OCI-LY7 (cell line): ENCODE results near the gene ZNF518B. TPM values are rescaled to one million over a fixed set of nuclear protein-coding genes. Genes with fewer than 3 reads are reported as not detected.

ENCODE experiments used
- BruUV-seq: library from RNA; stranded (reverse); fragments of 400-500 nt; replicated peaks from 2 replicates; lab custom pipeline; 2021; lab: Mats Ljungman, UMichigan
- CTCF ChIA-PET: fragments of 300-600 bp; sonication (Branson Sonifier 250); formaldehyde crosslinking; loops from one replicate; lab custom pipeline; 2022; ENCODE audit warnings: antibody characterized with exemption; ENCODE audit not compliant: unreplicated experiment; lab: Charles Lee
- POLR2A ChIA-PET: fragments of 300-600 bp; sonication (Branson Sonifier 250); formaldehyde crosslinking; loops from one replicate; lab custom pipeline; 2022; ENCODE audit warnings: antibody characterized with exemption; lab: Charles Lee
- DNase-seq: peaks from one replicate; pipeline ENCODE4 v3.0.0-alpha.2; 2015; ENCODE audit warnings: low spot score
- H2AFZ ChIP-seq: fragments of 200-600 bp; sonication (generic), shearing (Covaris generic); 2 replicates; pipeline ENCODE4 v1.6.1; 2014; ENCODE audit warnings: mild to moderate bottlenecking, antibody characterized with exemption, low read length, moderate library complexity
- H3K27ac ChIP-seq: fragments of 200-600 bp; sonication (generic); 2 replicates; pipeline ENCODE4 v1.5.1; 2014; ENCODE audit warnings: mixed run types, low read depth, mild to moderate bottlenecking, moderate library complexity, low read length, inconsistent platforms; ENCODE audit not compliant: poor library complexity, severe bottlenecking
- H3K36me3 ChIP-seq: fragments of 200-600 bp; sonication (generic); 2 replicates; pipeline ENCODE4 v1.6.1; 2014; ENCODE audit warnings: mild to moderate bottlenecking, antibody characterized with exemption, low read length, moderate library complexity, mixed read lengths; ENCODE audit not compliant: insufficient read depth
- H3K4me1 ChIP-seq: fragments of 200-600 bp; sonication (generic); 2 replicates; pipeline ENCODE4 v1.5.1; 2014; ENCODE audit warnings: mild to moderate bottlenecking, low read length; ENCODE audit not compliant: insufficient read depth, poor library complexity, severe bottlenecking
- H3K4me2 ChIP-seq: fragments of 200-600 bp; sonication (generic); 2 replicates; pipeline ENCODE4 v1.6.1; 2014; ENCODE audit warnings: mild to moderate bottlenecking, low read length
- H3K4me3 ChIP-seq: fragments of 200-600 bp; sonication (generic); 2 replicates; pipeline ENCODE4 v1.5.1; 2014; ENCODE audit warnings: mild to moderate bottlenecking, low read depth, low read length; ENCODE audit not compliant: poor library complexity, severe bottlenecking
- H3K79me2 ChIP-seq: fragments of 200-600 bp; sonication (generic); 2 replicates; pipeline ENCODE4 v1.6.1; 2016; ENCODE audit warnings: low read depth, mild to moderate bottlenecking, low read length, moderate library complexity, mixed read lengths; ENCODE audit not compliant: insufficient read depth
- H3K9me2 ChIP-seq: fragments of 200-600 bp; sonication (generic); 2 replicates; pipeline ENCODE4 v1.6.1; 2016; ENCODE audit warnings: mild to moderate bottlenecking, low read length, mixed read lengths; ENCODE audit not compliant: insufficient read depth
- H3K9me3 ChIP-seq: fragments of 200-600 bp; sonication (generic); 2 replicates; pipeline ENCODE4 v1.6.1; 2014; ENCODE audit warnings: mild to moderate bottlenecking, mixed run types, low read length, mixed read lengths
- H4K20me1 ChIP-seq: fragments of 200-600 bp; sonication (generic); 2 replicates; pipeline ENCODE4 v1.6.1; 2014; ENCODE audit warnings: mild to moderate bottlenecking, antibody characterized with exemption, low read length, moderate library complexity, mixed read lengths; ENCODE audit not compliant: insufficient read depth
- EZH2phosphoT487 ChIP-seq: fragments of 200-600 bp; sonication (generic); IDR thresholded peaks from 2 replicates; pipeline ENCODE4 v1.6.1; 2018; ENCODE audit warnings: low read depth, borderline replicate concordance, mild to moderate bottlenecking, mixed run types, antibody characterized with exemption, low read length, moderate library complexity, mixed read lengths
- intact Hi-C: fragments of 100-400 bp; cut with micrococcal nuclease; formaldehyde crosslinking; loops from one replicate; pipeline ENCODE4 v1.10.0; 2022; ENCODE audit not compliant: unreplicated experiment
- total RNA-seq, 2 experiments: library from RNA; depleted of rRNA in 1 of 2; stranded (reverse); fragments of >200 nt in 1 of 2; shearing (Covaris generic) in 1 of 2; gene quantifications; 2 replicates each; pipeline ENCODE4 v1.2.3, GENCODE V29; 2014 to 2022
- TF ChIP-seq, protein P1 (sequence below): fragments of 200-600 bp; sonication (generic); conservative IDR thresholded peaks from 2 replicates; pipeline ENCODE4 v1.5.1; 2014; ENCODE audit warnings: mild to moderate bottlenecking, antibody characterized with exemption, low read length, moderate library complexity, mixed read lengths

The ZNF518B gene
- total RNA-seq, 2 experiments from 2014 or later, result 19.1 to 30.2 TPM

DNA sequence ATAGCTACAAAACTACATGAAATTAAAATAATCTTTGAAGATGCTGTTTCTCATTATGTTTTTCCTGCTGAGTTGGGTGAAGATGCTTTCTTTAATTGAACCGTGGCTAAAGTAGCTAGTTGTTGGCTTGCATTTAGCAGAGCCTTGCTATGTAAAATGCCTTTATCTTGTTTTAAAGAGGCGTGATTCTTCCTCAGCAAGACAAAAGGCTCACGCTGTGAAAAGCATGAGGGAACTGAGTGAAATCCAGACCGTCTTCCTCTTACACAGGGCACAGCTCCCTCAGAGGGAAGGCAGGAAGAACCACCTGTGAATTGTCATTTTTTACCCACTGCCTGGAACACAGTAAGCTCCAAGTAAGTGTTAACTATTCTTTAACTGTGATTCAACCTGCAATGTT lies 39.0 kb upstream of the ZNF518B start:
- no peaks in the 10 kb centered on the region for H3K4me1 ChIP-seq
- no peaks in the 10 kb centered on the region for H3K9me2 ChIP-seq
- TF ChIP-seq, protein P1, sequence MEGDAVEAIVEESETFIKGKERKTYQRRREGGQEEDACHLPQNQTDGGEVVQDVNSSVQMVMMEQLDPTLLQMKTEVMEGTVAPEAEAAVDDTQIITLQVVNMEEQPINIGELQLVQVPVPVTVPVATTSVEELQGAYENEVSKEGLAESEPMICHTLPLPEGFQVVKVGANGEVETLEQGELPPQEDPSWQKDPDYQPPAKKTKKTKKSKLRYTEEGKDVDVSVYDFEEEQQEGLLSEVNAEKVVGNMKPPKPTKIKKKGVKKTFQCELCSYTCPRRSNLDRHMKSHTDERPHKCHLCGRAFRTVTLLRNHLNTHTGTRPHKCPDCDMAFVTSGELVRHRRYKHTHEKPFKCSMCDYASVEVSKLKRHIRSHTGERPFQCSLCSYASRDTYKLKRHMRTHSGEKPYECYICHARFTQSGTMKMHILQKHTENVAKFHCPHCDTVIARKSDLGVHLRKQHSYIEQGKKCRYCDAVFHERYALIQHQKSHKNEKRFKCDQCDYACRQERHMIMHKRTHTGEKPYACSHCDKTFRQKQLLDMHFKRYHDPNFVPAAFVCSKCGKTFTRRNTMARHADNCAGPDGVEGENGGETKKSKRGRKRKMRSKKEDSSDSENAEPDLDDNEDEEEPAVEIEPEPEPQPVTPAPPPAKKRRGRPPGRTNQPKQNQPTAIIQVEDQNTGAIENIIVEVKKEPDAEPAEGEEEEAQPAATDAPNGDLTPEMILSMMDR, result no peak
- TF ChIP-seq EZH2phosphoT487, result no peak
- H3K4me3 ChIP-seq, result no peak overlapping the region
- no peaks in the 10 kb centered on the region for H3K36me3 ChIP-seq
- no peaks in the 10 kb centered on the region for H4K20me1 ChIP-seq
- ChIA-PET POLR2A (interaction anchor here (0.6 to 0.8 kb wide), 2 partner anchors 9 to 23 kb away, joined by 3 to 4 read pairs; no protein-coding TSS in a partner anchor), CTCF (no interaction called here)
- no peak for DNase-seq
- BruUV-seq, result no TSS peak
- intact Hi-C loops, result no loop called here
- H2AFZ ChIP-seq, result no peak overlapping the region
- H3K27ac ChIP-seq, result no peak overlapping the region
- no peaks in the 10 kb centered on the region for H3K79me2 ChIP-seq
- H3K9me3 ChIP-seq, result no peaks in the 10 kb centered on the region
- H3K4me2 ChIP-seq, result no peak overlapping the region

DNA sequence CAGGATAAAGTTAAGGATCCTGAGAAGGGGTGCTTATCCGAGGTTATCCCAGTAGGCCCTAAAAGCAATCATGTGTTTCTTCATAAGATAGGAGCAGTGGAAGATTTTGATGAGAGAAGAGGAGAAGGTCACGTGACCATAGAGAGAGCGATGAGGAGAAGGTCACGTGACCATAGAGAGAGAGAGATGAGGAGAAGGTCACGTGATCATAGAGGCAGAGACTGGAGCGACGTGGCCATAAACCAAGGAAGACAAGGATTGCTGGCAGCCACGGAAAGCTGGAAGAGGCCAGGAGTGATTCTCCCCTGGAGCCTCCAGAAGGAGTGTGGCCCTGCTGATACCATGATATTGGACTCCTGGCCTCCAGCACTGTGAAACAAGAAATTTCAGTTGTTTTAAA lies 38.4 kb upstream of the ZNF518B start:
- no peak overlapping the region for H3K4me2 ChIP-seq
- no peaks in the 10 kb centered on the region for H3K36me3 ChIP-seq
- no peak for DNase-seq
- no peak overlapping the region for H3K27ac ChIP-seq
- H2AFZ ChIP-seq, result no peak overlapping the region
- intact Hi-C loops, result no loop called here
- ChIA-PET CTCF (no interaction called here), POLR2A (interaction anchor here (0.8 kb wide), 1 partner anchor 8 kb away, joined by 3 read pairs; no protein-coding TSS in a partner anchor)
- H3K9me2 ChIP-seq, result no peaks in the 10 kb centered on the region
- no peak for TF ChIP-seq EZH2phosphoT487
- TF ChIP-seq, protein P1, result no peak
- no peaks in the 10 kb centered on the region for H3K9me3 ChIP-seq
- no TSS peak for BruUV-seq
- H3K4me1 ChIP-seq, result no peaks in the 10 kb centered on the region
- H3K79me2 ChIP-seq, result no peaks in the 10 kb centered on the region
- H3K4me3 ChIP-seq, result no peak overlapping the region
- H4K20me1 ChIP-seq, result no peaks in the 10 kb centered on the region

DNA sequence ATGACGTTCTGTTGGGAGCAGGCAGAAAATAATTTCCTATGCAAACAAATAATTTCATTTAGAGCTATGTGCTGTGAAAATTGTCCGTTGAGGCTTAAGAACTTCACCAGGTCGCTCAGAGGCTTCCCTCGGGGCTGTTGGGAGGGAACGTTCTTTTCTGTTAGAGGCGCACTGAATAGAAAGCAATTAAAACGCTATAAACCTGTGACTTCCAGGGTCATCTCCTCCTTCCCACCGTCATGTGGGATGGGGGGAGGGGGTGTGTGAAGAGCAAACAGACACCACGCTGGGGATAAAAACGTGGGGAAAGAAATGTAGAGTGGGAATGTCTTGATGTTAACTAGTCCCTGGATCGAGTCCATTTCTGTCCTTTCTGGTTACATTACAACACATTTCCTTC lies 35.2 kb upstream of the ZNF518B start:
- intact Hi-C loops, result no loop called here
- TF ChIP-seq EZH2phosphoT487, result no peak
- TF ChIP-seq, protein P1, result no peak
- no TSS peak for BruUV-seq
- Histone ChIP-seq H3K27ac (no peak overlapping the region), H3K9me2 (no peaks in the 10 kb centered on the region), H3K9me3 (no peaks in the 10 kb centered on the region), H3K4me2 (no peak overlapping the region), H3K4me1 (no peaks in the 10 kb centered on the region), H3K4me3 (no peak overlapping the region), H3K79me2 (no peaks in the 10 kb centered on the region), H4K20me1 (no peaks in the 10 kb centered on the region), H2AFZ (no peak overlapping the region), H3K36me3 (no peaks in the 10 kb centered on the region)
- ChIA-PET CTCF (no interaction called here), POLR2A (no interaction called here)
- no peak for DNase-seq
